ENCODE data around the gene PKM. TPM values are rescaled to one million over a fixed set of nuclear protein-coding genes. Genes with fewer than 3 reads are reported as not detected.

Gene PKM
- total and polyA plus RNA-seq, 2 donors (not counting 3 experiments of a cell fraction or from before 2014, with no cell fraction given) = 689 to 968 TPM

- H3K9me3 ChIP-seq (replicated peaks; ENCODE audit: control insufficient read depth, insufficient read depth, low read length) = no peaks in the 10 kb centered on the region
- no peak for DNase-seq (ENCODE audit: low read depth, low spot score)
- no peak overlapping the region for H3K4me2 ChIP-seq (ENCODE audit: insufficient read depth, low read length)
- H4K20me1 ChIP-seq (replicated peaks; ENCODE audit: control insufficient read depth, extremely low read depth, insufficient read depth, low read length) = no peaks in the 10 kb centered on the region
- no peak overlapping the region for H3K9ac ChIP-seq (replicated peaks; ENCODE audit: extremely low read depth, insufficient read depth, low read length)
- FAIRE-seq = no peak
- ChIA-PET CTCF (interaction anchor here (1.6 kb wide), 1 partner anchor 20 kb away, joined by 3 read pairs; no protein-coding TSS in a partner anchor), POLR2A (no interaction called here)
- no peaks in the 10 kb centered on the region for H3K9me1 ChIP-seq (replicated peaks; ENCODE audit: control insufficient read depth, extremely low read depth, insufficient read depth, low read length)
- no peaks in the 10 kb centered on the region for H3K4me1 ChIP-seq (ENCODE audit: control insufficient read depth, extremely low read depth, insufficient read depth, low read length)
- H3K4me3 ChIP-seq (replicated peaks in 1 of 3; ENCODE audit: insufficient read depth in 1 of 3, low read depth in 1 of 3, low read length in 3 of 3) = no peak overlapping the region
- H2AFZ ChIP-seq (ENCODE audit: low read depth, low read length) = no peak overlapping the region
- intact Hi-C loops (cut with micrococcal nuclease) (no loop called here), dilution Hi-C loops (cut with MboI; ENCODE audit: extremely low pct_ligation_motif_present, low sequenced_read_pairs) (no loop called here)
- BruUV-seq (replicated peaks) = no TSS peak
- H3K79me2 ChIP-seq (ENCODE audit: control insufficient read depth, insufficient read depth, low read length) = no peaks in the 10 kb centered on the region
- TF ChIP-seq CTCF (IDR thresholded peaks at IDR 0.05; ENCODE audit: extremely low read depth in 1 of 2, insufficient read depth in 1 of 2, low read depth in 1 of 2, low read length in 2 of 2) = no peak
- no peak for TF ChIP-seq POLR2A (IDR thresholded peaks at IDR 0.05; ENCODE audit: low read depth, low read length)
- TF ChIP-seq FOS (IDR thresholded peaks at IDR 0.05; ENCODE audit: borderline replicate concordance, insufficient read depth, low read length) = no peak
- TF ChIP-seq EZH2 (IDR thresholded peaks at IDR 0.05; ENCODE audit: borderline replicate concordance, low read depth, low read length, severe bottlenecking) = no peak
- TF ChIP-seq GATA2 (IDR thresholded peaks at IDR 0.05; ENCODE audit: insufficient read depth, insufficient read length, low read depth, low read length) = no peak
- TF ChIP-seq, protein P1, sequence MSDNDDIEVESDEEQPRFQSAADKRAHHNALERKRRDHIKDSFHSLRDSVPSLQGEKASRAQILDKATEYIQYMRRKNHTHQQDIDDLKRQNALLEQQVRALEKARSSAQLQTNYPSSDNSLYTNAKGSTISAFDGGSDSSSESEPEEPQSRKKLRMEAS (IDR thresholded peaks at IDR 0.05; ENCODE audit: insufficient read depth, insufficient read length) = no peak
- no peak for TF ChIP-seq POLR2AphosphoS5 (IDR thresholded peaks at IDR 0.05; ENCODE audit: insufficient read depth, low read depth, low read length)
- no peak for TF ChIP-seq MYC (IDR thresholded peaks at IDR 0.05; ENCODE audit: low read depth, low read length)
- no peak for TF ChIP-seq JUN (IDR thresholded peaks at IDR 0.05; ENCODE audit: borderline replicate concordance, insufficient read depth, insufficient read length, low read depth)
- no peak overlapping the region for H3K27ac ChIP-seq (ENCODE audit: insufficient read depth, low read depth, low read length)
- no peaks in the 10 kb centered on the region for H3K36me3 ChIP-seq (ENCODE audit: control insufficient read depth in 2 of 2, extremely low read depth in 1 of 2, insufficient read depth in 2 of 2, low read length in 2 of 2)
- H3K27me3 ChIP-seq (ENCODE audit: control insufficient read depth in 2 of 2, insufficient read depth in 2 of 2, low read length in 2 of 2) = peaks cover 0 to 3% of the 10 kb centered on the region in 2 experiments
Measured at GRCh38 chr15:72176159-72176558, 54.8 kb downstream of the PKM start.
